H1 (cell line): ENCODE data around the gene RAB3IL1. TPM values are rescaled to one million over a fixed set of nuclear protein-coding genes. Genes with fewer than 3 reads are reported as not detected.

ENCODE experiments used
- CTCF ChIA-PET: fragments of 300-600 bp; sonication (Branson Sonifier 250); formaldehyde crosslinking; loops from one replicate; lab custom pipeline; 2021; ENCODE audit not compliant: partially characterized antibody; lab: Charles Lee
- POLR2A ChIA-PET: fragments of 300-600 bp; sonication (Branson Sonifier 250); formaldehyde crosslinking; loops from one replicate; lab custom pipeline; 2021; ENCODE audit warnings: inconsistent platforms; ENCODE audit not compliant: partially characterized antibody; lab: Charles Lee
- DNase-seq, 2 experiments: peaks; one replicate each; pipeline versions ENCODE4 v3.0.0 to v3.0.0-alpha.2; 2010 to 2022; ENCODE audit warnings: low spot score in 2 of 2, low read depth in 1 of 2, mixed read lengths in 1 of 2
- FAIRE-seq: peaks from 2 replicates; lab custom pipeline; 2011; peaks lifted over from hg19 to GRCh38; lab: Jason Lieb, UNC
- H2AFZ ChIP-seq: 2 replicates; pipeline ENCODE4 v1.8.1; 2012; ENCODE audit warnings: low read length, inconsistent platforms
- H2AK5ac ChIP-seq: 2 replicates; pipeline ENCODE4 v1.6.1; 2013; ENCODE audit warnings: low read depth, low read length
- H2BK120ac ChIP-seq: replicated peaks from 2 replicates; pipeline ENCODE3; 2013; ENCODE audit warnings: low read depth, low read length, inconsistent platforms
- H2BK12ac ChIP-seq: 2 replicates; pipeline ENCODE4 v1.6.1; 2013; ENCODE audit warnings: low read depth, low read length
- H2BK15ac ChIP-seq: 2 replicates; pipeline ENCODE4 v1.6.1; 2013; ENCODE audit warnings: low read length
- H2BK20ac ChIP-seq: 2 replicates; pipeline ENCODE4 v1.6.1; 2013; ENCODE audit warnings: low read length
- H2BK5ac ChIP-seq: 2 replicates; pipeline ENCODE4 v1.6.1; 2013; ENCODE audit warnings: low read depth, low read length
- H3K14ac ChIP-seq: 2 replicates; pipeline ENCODE4 v1.6.1; 2013; ENCODE audit warnings: inconsistent platforms; ENCODE audit not compliant: insufficient read length
- H3K18ac ChIP-seq: 2 replicates; pipeline ENCODE4 v1.6.1; 2013; ENCODE audit warnings: low read length; ENCODE audit errors: extremely low read depth
- H3K23ac ChIP-seq: 2 replicates; pipeline ENCODE4 v1.6.1; 2013; ENCODE audit warnings: inconsistent platforms; ENCODE audit not compliant: insufficient read length
- H3K23me2 ChIP-seq: 2 replicates; pipeline ENCODE4 v1.6.1; 2013; ENCODE audit warnings: low read depth, low read length
- H3K27ac ChIP-seq: 2 replicates; pipeline ENCODE4 v1.6.1; 2011; ENCODE audit warnings: low read depth, low read length, inconsistent platforms
- H3K27me3 ChIP-seq, 4 experiments: replicated peaks in 1 of 4; 1 replicate in 1 of 4; 2 replicates in 3 of 4; pipeline versions ENCODE4 v1.6.1 to v1.8.1; 2011 to 2013; ENCODE audit warnings: low read length in 3 of 4, mild to moderate bottlenecking in 3 of 4, inconsistent platforms in 2 of 4, mixed read lengths in 2 of 4, moderate library complexity in 1 of 4; ENCODE audit not compliant: control insufficient read depth in 3 of 4, insufficient read depth in 3 of 4; ENCODE audit errors: extremely low read depth in 1 of 4
- H3K36me3 ChIP-seq, 4 experiments: 2 replicates each; pipeline versions ENCODE4 v1.6.1 to v1.8.1; 2011 to 2013; ENCODE audit warnings: mild to moderate bottlenecking in 4 of 4, low read length in 3 of 4, moderate library complexity in 2 of 4, control low read depth in 1 of 4, inconsistent platforms in 1 of 4; ENCODE audit not compliant: insufficient read depth in 4 of 4, control insufficient read depth in 2 of 4
- H3K4ac ChIP-seq: replicated peaks from 2 replicates; pipeline ENCODE3; 2013; ENCODE audit warnings: low read length, low read depth, mixed read lengths, inconsistent platforms; ENCODE audit not compliant: insufficient read length
- H3K4me1 ChIP-seq, 4 experiments: replicated peaks in 1 of 4; 1 replicate in 1 of 4; 2 replicates in 3 of 4; pipeline versions ENCODE4 v1.6.1 to v1.8.1; 2011 to 2013; ENCODE audit warnings: low read length in 3 of 4, inconsistent platforms in 2 of 4, mixed read lengths in 1 of 4; ENCODE audit not compliant: insufficient read depth in 4 of 4, control insufficient read depth in 3 of 4
- H3K4me2 ChIP-seq, 2 experiments: 2 replicates each; pipeline versions ENCODE4 v1.6.1 to v1.8.1; 2011 to 2013; ENCODE audit warnings: low read depth in 2 of 2, low read length in 2 of 2, control low read depth in 1 of 2, inconsistent platforms in 1 of 2, mild to moderate bottlenecking in 1 of 2; ENCODE audit not compliant: insufficient read depth in 1 of 2
- H3K4me3 ChIP-seq, 4 experiments: fragments of 200-600, 300-600 bp in 1 of 4; sonication (generic), shearing (Covaris generic), sonication (Bioruptor Twin) in 1 of 4; 2 replicates each; pipeline versions ENCODE4 v1.5.1 to v1.8.1; 2011 to 2016; ENCODE audit warnings: low read length in 4 of 4, low read depth in 3 of 4, control low read depth in 2 of 4, inconsistent platforms in 2 of 4, mild to moderate bottlenecking in 2 of 4, mixed read lengths in 1 of 4, moderate library complexity in 1 of 4; ENCODE audit not compliant: insufficient read depth in 2 of 4; ENCODE audit errors: extremely low read depth in 1 of 4
- H3K56ac ChIP-seq: replicated peaks from 2 replicates; pipeline ENCODE3; 2013; ENCODE audit warnings: low read depth, mild to moderate bottlenecking, mixed read lengths, low read length, inconsistent platforms; ENCODE audit not compliant: insufficient read length
- H3K79me1 ChIP-seq: 2 replicates; pipeline ENCODE4 v1.6.1; 2013; ENCODE audit warnings: low read depth, low read length, control low read depth
- H3K79me2 ChIP-seq, 2 experiments: 2 replicates each; pipeline versions ENCODE4 v1.6.1 to v1.8.1; 2012 to 2013; ENCODE audit warnings: low read length in 2 of 2, mild to moderate bottlenecking in 2 of 2, inconsistent platforms in 1 of 2; ENCODE audit not compliant: insufficient read depth in 2 of 2, control insufficient read depth in 1 of 2
- H3K9ac ChIP-seq, 4 experiments: replicated peaks in 1 of 4; 1 replicate in 1 of 4; 2 replicates in 3 of 4; pipeline versions ENCODE4 v1.6.1 to v1.8.1; 2011 to 2013; ENCODE audit warnings: low read depth in 3 of 4, low read length in 3 of 4, control low read depth in 2 of 4, mild to moderate bottlenecking in 2 of 4, moderate library complexity in 2 of 4, inconsistent platforms in 1 of 4; ENCODE audit errors: extremely low read depth in 1 of 4
- H3K9me3 ChIP-seq, 2 experiments: 2 replicates each; pipeline versions ENCODE4 v1.6.1 to v1.8.1; 2012 to 2013; ENCODE audit warnings: mild to moderate bottlenecking in 2 of 2, moderate library complexity in 2 of 2, control low read depth in 1 of 2, inconsistent platforms in 1 of 2, low read depth in 1 of 2, low read length in 1 of 2, mixed read lengths in 1 of 2; ENCODE audit not compliant: insufficient read depth in 2 of 2
- H4K20me1 ChIP-seq, 2 experiments: replicated peaks in 1 of 2; 2 replicates each; pipeline versions ENCODE3 to v1.8.1; 2011 to 2013; ENCODE audit warnings: inconsistent platforms in 2 of 2, low read length in 2 of 2, mild to moderate bottlenecking in 1 of 2; ENCODE audit not compliant: insufficient read depth in 2 of 2, control insufficient read depth in 1 of 2
- H4K5ac ChIP-seq: 2 replicates; pipeline ENCODE4 v1.6.1; 2013; ENCODE audit warnings: low read length, low read depth, mixed read lengths, inconsistent platforms; ENCODE audit not compliant: insufficient read length
- H4K8ac ChIP-seq: 2 replicates; pipeline ENCODE4 v1.8.0; 2013; ENCODE audit warnings: mild to moderate bottlenecking, moderate library complexity, low read length, inconsistent platforms; ENCODE audit not compliant: insufficient read depth; ENCODE audit errors: extremely low read depth
- H4K91ac ChIP-seq: replicated peaks from 2 replicates; pipeline ENCODE3; 2013; ENCODE audit warnings: low read length, mixed read lengths, inconsistent platforms; ENCODE audit not compliant: insufficient read length
- BACH1 ChIP-seq: IDR thresholded peaks from 2 replicates; pipeline ENCODE4 v1.6.1; 2012; ENCODE audit warnings: low read length, improper control_type of control experiment
- BRCA1 ChIP-seq: IDR thresholded peaks from 2 replicates; pipeline ENCODE4 v1.6.1; 2012; ENCODE audit warnings: low read depth, low read length, improper control_type of control experiment
- CBX8 ChIP-seq: fragments of 300-800, 300-1000 bp; sonication (generic); IDR thresholded peaks from 2 replicates; pipeline ENCODE4 v1.7.1; 2016; ENCODE audit warnings: low read depth, low read length, borderline replicate concordance
- CTBP2 ChIP-seq: IDR thresholded peaks from 2 replicates; pipeline ENCODE4 v1.7.0; 2011; ENCODE audit warnings: borderline replicate concordance, mild to moderate bottlenecking, moderate library complexity, mixed read lengths, low read length; ENCODE audit not compliant: insufficient read depth, insufficient read length
- EZH2 ChIP-seq: fragments of 200-600 bp; sonication (generic); IDR thresholded peaks from 2 replicates; pipeline ENCODE4 v1.7.1; 2012; ENCODE audit warnings: low read depth, mild to moderate bottlenecking, moderate library complexity, low read length, inconsistent platforms; ENCODE audit not compliant: severe bottlenecking
- GABPA ChIP-seq: IDR thresholded peaks from 2 replicates; pipeline ENCODE4 v1.6.1; 2011; ENCODE audit warnings: mild to moderate bottlenecking, low read length, moderate library complexity, borderline replicate concordance; ENCODE audit not compliant: insufficient read depth
- POU5F1 ChIP-seq: IDR thresholded peaks from 2 replicates; pipeline ENCODE4 v1.6.1; 2011; ENCODE audit warnings: low read depth, mild to moderate bottlenecking, low read length, moderate library complexity
- SIN3A ChIP-seq, 2 experiments: IDR thresholded peaks in 1 of 2; conservative IDR thresholded peaks in 1 of 2; 2 replicates each; pipeline ENCODE4 v1.6.1; 2011 to 2012; ENCODE audit warnings: low read length in 2 of 2, improper control_type of control experiment in 1 of 2, low read depth in 1 of 2, mild to moderate bottlenecking in 1 of 2
- SP1 ChIP-seq: IDR thresholded peaks from 2 replicates; pipeline ENCODE4 v1.6.1; 2011; ENCODE audit warnings: low read depth, low read length
- TAF1 ChIP-seq: IDR thresholded peaks from 2 replicates; pipeline ENCODE4 v1.6.1; 2011; ENCODE audit warnings: mild to moderate bottlenecking, low read depth, low read length
- YY1 ChIP-seq: IDR thresholded peaks from 2 replicates; pipeline ENCODE4 v1.6.1; 2011; ENCODE audit warnings: low read depth, mild to moderate bottlenecking, low read length
- WGBS, 2 experiments: shearing (Covaris generic) in 1 of 2; methylation state at CpG; one replicate each; pipeline versions ENCODE4 v1.1.6 to v1.1.7; 2013 to 2015; ENCODE audit warnings: low lambda C conversion rate in 2 of 2, mixed read lengths in 2 of 2, inconsistent platforms in 1 of 2, low coverage in 1 of 2, missing lambda C conversion rate in 1 of 2; ENCODE audit not compliant: insufficient replicate concordance in 2 of 2, insufficient coverage in 1 of 2, insufficient read length in 1 of 2; ENCODE audit errors: extremely low coverage in 1 of 2, missing lambda C conversion rate in 1 of 2; 5-methylcytosine and 5-hydroxymethylcytosine counted together
- polyA plus RNA-seq, 7 experiments: library from polyadenylated mRNA; depleted of rRNA in 3 of 7; stranded (reverse) in 5 of 7; unstranded in 2 of 7; fragments of >200 nt in 5 of 7; fragments of 200-250 nt in 2 of 7; gene quantifications; 1 replicate in 5 of 7; 2 replicates in 1 of 7; 4 replicates in 1 of 7; pipeline versions ENCODE4 v1.2.1 to v1.2.3, GENCODE V29; 2011 to 2013; ENCODE audit warnings: missing spikeins in 2 of 7, mixed read lengths in 2 of 7
- total RNA-seq: library from RNA; stranded (reverse); fragmentation: NEBNext Ultra II Directional; extraction: Animal tissue kit (Norgen Biotek cat#: 25700); gene quantifications from 2 replicates; pipeline ENCODE4 v1.2.1, GENCODE V29; 2021
- TF ChIP-seq, protein P1 (sequence below): IDR thresholded peaks from 2 replicates; pipeline ENCODE4 v1.6.1; 2011; ENCODE audit warnings: low read depth, mild to moderate bottlenecking, low read length; ENCODE audit not compliant: insufficient read depth

RAB3IL1 gene
- total and polyA plus RNA-seq, 2 of the 8 experiments (the other 6 are each of a cell fraction or from before 2014, with no cell fraction given) = 6.8 to 7.9 TPM

DNA sequence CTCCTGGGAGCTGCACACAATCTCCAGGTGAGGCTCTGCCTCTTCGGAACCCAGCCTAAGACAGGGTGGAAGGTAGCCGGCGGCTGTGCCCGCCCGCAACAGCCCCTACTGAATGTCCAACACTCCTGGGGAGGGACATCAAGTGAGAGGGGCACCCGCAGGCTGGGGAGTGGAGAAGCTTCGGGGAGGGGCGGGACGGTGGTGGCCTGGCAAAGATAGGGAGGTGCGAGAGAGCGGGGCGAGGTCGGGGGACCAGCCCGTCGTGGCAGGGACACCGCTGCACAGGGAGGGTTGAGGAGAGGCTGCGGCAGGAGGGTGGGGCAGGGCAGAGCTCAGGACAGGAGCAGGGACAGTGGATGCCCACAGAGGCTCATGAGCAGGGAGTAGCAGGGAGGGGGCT lies 17.1 kb downstream of the RAB3IL1 start:
- Histone ChIP-seq H3K9ac (no peak overlapping the region), H3K14ac (no peak overlapping the region), H2BK12ac (no peak overlapping the region), H4K20me1 (no peaks in the 10 kb centered on the region), H2BK20ac (0 out of 2 replicates have a peak overlapping the region, but pooled peaks have one; percentile 32), H3K23me2 (no peaks in the 10 kb centered on the region), H4K8ac (no peak overlapping the region), H3K4me3 (no peak overlapping the region), H3K9me3 (no peaks in the 10 kb centered on the region), H3K4me1 (peaks cover 0 to 27% (median 11%) of the 10 kb centered on the region in 4 experiments; a peak in 6 of 7 replicates), H3K79me2 (no peaks in the 10 kb centered on the region), H3K27me3 (no peaks in the 10 kb centered on the region), H2BK120ac (no peak overlapping the region), H4K5ac (no peak overlapping the region), H4K91ac (no peak overlapping the region), H3K36me3 (no peaks in the 10 kb centered on the region), H2BK15ac (0 out of 2 replicates have a peak overlapping the region, but pooled peaks have one; percentile 61), H3K4me2 (no peak overlapping the region), H3K18ac (no peak overlapping the region), H3K23ac (no peak overlapping the region), H3K79me1 (no peaks in the 10 kb centered on the region), H2BK5ac (0 out of 2 replicates have a peak overlapping the region, but pooled peaks have one; percentile 16), H3K27ac (no peak overlapping the region), H2AFZ (no peak overlapping the region), H3K56ac (no peak overlapping the region), H2AK5ac (no peak overlapping the region), H3K4ac (no peak overlapping the region)
- no peak for FAIRE-seq
- no peak for DNase-seq
- ChIA-PET CTCF (interaction anchor here (0.5 to 23.2 kb wide), 20 partner anchors 8 to 290 kb away, joined by 3 to 658 read pairs (median 44); partner anchors contain the start of genes BEST1, FTH1, RAB3IL1 and SCGB1D1), POLR2A (interaction anchor here (1.5 to 15.5 kb wide), 3 partner anchors 17 to 83 kb away, joined by 4 to 137 read pairs (median 9); partner anchors contain the start of genes BEST1 and RAB3IL1)
- 82% methylated on average over 12 of the region's 17 CpGs; no CpG with 5 or more reads in 1 of the 2 experiments for WGBS, 2 experiments
- TF ChIP-seq BRCA1 (no peak), BACH1 (no peak), TAF1 (no peak), EZH2 (no peak), CTBP2 (no peak), YY1 (no peak), SIN3A (conservative IDR thresholded peaks at IDR 0.05 in 1 of 2, IDR thresholded peaks at IDR 0.05 in 1 of 2; ENCODE audit: low read depth in 1 of 2, low read length in 2 of 2) (no peak), POU5F1 (no peak), SP1 (no peak), CBX8 (no peak), GABPA (no peak)
- TF ChIP-seq, protein P1, sequence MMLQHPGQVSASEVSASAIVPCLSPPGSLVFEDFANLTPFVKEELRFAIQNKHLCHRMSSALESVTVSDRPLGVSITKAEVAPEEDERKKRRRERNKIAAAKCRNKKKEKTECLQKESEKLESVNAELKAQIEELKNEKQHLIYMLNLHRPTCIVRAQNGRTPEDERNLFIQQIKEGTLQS = no peak
